Neural progenitor cell (in vitro differentiated cells): ENCODE data around the gene MGAT1.

ENCODE experiments used
- EZH2 ChIP-seq: fragments of 200-600 bp; sonication (generic); IDR thresholded peaks from 2 replicates; pipeline ENCODE4 v1.6.1; 2017; ENCODE audit warnings: antibody characterized with exemption, mild to moderate bottlenecking, moderate library complexity
- TF ChIP-seq, protein P1 (sequence below): fragments of 200-600 bp; sonication (generic); IDR thresholded peaks from 2 replicates; pipeline ENCODE4 v1.5.1; 2017; ENCODE audit warnings: antibody characterized with exemption, mild to moderate bottlenecking

GRCh38 chr5:180803181-180804128 lies 849 bp upstream of the MGAT1 start:
- TF ChIP-seq, protein P1, sequence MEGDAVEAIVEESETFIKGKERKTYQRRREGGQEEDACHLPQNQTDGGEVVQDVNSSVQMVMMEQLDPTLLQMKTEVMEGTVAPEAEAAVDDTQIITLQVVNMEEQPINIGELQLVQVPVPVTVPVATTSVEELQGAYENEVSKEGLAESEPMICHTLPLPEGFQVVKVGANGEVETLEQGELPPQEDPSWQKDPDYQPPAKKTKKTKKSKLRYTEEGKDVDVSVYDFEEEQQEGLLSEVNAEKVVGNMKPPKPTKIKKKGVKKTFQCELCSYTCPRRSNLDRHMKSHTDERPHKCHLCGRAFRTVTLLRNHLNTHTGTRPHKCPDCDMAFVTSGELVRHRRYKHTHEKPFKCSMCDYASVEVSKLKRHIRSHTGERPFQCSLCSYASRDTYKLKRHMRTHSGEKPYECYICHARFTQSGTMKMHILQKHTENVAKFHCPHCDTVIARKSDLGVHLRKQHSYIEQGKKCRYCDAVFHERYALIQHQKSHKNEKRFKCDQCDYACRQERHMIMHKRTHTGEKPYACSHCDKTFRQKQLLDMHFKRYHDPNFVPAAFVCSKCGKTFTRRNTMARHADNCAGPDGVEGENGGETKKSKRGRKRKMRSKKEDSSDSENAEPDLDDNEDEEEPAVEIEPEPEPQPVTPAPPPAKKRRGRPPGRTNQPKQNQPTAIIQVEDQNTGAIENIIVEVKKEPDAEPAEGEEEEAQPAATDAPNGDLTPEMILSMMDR, result no peak
- TF ChIP-seq EZH2, result no peak
